SK-N-SH treated with all-trans-retinoic acid at 6 μM for 48 hours (cell line): Measurements from ENCODE around the gene OMP.

Experiments used
- ARNTL ChIP-seq: fragments of 450-650 bp; formaldehyde crosslinking; IDR thresholded peaks from 2 replicates; pipeline ENCODE4 v1.5.0; 2020; ENCODE audit warnings: low read depth, mild to moderate bottlenecking, moderate library complexity, borderline replicate concordance
- BACH2 ChIP-seq: fragments of 250-450 bp; sonication (Bioruptor Pico); IDR thresholded peaks from 2 replicates; pipeline ENCODE4 v1.9.0; 2021; ENCODE audit warnings: mild to moderate bottlenecking, borderline replicate concordance

DNA sequence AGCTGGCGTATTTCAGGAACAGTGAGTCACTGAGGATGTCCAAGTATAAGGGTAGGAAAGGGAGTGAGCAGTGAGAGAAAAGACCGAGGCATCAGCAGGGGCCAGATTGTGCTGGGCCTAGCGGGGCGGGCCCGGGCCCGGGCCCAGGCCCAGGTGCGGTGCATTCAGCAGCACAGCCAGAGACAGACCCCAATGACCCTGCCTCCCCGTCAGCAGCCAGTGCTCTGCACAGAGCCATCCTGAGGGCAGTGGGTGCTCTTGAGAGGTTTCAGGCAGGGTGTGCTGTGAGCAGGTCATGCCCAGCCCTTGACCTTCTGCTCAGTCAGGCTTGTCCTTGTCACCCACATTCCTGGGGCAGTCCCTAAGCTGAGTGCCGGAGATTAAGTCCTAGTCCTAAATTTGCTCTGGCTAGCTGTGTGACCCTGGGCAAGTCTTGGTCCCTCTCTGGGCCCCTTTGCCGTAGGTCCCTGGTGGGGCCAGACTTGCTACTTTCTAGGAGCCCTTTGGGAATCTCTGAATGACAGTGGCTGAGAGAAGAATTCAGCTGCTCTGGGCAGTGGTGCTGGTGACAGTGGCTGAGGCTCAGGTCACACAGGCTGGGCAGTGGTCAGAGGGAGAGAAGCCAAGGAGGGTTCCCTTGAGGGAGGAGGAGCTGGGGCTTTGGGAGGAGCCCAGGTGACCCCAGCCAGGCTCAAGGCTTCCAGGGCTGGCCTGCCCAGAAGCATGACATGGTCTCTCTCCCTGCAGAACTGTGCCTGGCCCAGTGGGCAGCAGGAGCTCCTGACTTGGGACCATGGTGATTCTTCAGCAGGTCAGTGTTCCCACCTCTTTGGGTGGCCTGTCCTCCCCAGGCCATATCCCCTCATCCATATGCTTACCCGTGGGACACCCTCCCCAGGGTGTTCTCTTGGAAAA is 27.5 kb downstream of the OMP start:
- no peak for TF ChIP-seq ARNTL (CRISPR knock-in tag)
- no peak for TF ChIP-seq BACH2 (CRISPR knock-in tag)
